Stimulated activated CD4-positive, alpha-beta T cell treated with anti-CD3 and anti-CD28 coated beads, Interleukin-12 subunit alpha, Interleukin-12 subunit beta, amount 100 ng/mL, for 4 hours (primary cell): ENCODE results near the gene EEF1AKMT3.
A peak's percentile ranks its signal among the peaks of the same experiment; 100 is the strongest.

Experiments used
- DNase-seq: peaks from one replicate; pipeline ENCODE4 v3.0.0-alpha.2; 2020

Gene EEF1AKMT3

DNA sequence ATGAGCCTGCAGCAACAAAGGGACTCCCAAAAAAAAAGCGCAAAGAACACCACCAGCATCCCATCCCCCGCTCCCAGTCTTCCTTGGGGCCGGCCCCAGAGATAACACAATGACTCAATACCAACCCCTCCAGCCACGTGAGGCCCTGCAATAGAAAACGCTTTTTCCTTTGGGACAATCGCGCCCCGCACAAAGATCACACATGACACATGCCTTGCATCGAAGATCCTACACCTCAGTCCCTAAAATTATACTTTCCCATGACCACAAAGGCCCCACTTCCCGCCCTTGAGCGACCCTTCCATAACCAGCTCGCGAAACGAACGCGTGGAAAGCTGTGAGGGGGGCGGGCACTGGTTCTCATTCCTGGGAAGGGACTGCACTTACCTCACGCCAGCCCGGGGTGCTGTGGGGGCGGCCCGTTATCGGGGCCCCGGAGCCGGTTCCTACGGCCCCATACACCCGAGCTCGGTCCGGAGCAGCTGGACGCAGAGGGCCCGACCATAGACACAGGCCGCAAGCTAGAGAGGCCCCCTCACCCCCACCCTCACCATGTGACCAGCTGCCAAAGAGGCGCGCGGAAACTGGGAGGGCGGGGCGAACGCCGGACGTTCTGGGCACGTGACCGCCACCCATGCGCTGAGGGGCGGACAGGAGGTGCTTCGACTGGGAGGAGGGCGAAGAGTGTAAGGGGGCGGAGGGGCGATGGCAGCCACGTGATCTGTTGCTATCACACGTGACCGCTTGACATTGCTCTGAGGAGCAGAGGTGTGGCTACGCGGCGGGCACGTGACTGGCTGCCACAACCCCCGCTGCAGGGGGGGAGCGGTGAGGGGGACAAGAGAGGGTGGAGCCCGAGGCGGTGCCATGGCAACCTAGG lies 20.4 kb upstream of the EEF1AKMT3 start, which contains the start of gene CDK4:
Gene CDK4, minus strand, starts transcription at position 523 of the 880 bp plus-strand sequence. CDS start 593 bp downstream, outside the sequence.
- DNase-seq, result peak; percentile 95

DNA sequence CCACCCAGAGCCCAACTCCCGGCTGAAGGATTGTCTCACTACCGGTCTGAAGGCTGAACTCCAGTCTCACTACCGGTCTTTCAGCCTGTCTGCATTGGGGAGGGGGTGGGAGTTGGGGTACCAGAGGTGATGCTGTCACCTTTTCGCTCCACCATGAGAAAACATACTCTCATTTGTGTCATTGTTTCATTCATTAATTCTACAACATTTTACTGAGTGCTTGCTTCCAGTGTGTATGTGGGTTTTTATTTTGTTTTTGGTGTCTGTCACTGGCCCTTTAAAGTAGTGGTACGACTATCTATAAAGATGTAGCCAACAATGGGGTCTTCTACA lies 19.8 kb upstream of the EEF1AKMT3 start:
- no peak for DNase-seq

DNA sequence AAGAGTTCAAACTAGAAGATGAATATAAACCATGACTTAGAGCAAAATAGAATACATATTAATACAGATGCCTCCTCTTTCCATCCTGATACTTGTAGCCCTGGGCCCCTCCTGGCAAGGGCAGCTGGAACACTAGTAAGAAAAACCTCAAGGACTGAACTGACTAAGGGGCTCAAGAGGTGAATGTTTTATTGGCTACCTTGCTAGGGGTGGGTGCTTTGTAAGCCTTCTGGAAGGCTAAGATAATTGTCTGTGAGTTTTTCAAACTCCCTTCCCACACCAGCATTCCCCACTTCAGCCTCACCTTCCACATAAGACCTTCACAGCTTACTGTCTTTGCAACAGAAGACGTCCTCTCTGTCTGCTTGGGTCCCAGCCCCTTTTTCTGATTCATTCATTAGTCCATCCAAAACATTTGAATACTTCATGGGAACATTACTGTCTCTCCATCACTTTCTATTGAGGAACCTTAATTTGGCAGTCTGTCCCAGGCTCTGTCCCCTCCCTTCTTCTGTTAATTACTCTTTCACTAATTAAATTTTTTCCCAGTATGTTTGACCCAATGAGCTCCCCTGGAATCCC lies 18.6 kb upstream of the EEF1AKMT3 start:
- no peak for DNase-seq

DNA sequence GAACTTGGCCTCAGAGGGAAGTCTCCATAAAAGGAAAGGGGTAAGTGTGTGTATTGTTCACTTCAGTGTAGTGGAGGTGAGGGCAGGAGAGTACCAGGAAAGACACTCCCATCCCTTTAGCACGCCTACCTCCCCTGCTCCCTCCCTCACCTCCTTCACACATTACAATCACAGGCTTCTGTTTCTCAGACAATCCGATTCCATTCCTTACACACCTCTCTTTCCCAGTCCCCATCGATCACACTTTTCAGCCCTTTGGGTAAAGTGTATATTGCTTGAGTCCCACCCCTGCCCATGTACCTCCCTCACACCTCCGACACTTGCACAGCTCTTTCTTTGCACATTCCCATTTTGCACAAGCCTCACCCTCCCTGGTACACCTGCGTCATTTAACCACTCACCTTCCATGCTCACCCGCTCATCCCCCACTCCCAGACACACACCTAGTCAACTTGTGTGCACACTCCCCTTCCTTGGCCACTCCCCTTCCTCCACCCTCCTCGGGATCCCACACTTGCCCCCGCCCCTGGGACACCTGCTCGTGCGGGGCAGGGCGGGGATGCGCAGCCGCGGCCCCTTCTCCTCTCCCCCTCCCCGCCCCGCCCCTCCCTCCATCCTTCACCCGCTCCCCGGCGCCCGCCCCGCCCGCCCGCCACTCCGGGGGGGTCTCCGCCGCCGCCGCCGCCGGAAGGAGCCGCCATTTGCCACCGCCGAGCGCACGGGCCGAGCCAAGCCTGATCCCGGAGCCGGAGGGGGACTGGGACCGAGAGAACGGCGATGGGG lies 17.8 kb upstream of the EEF1AKMT3 start, which contains the start of gene MARCHF9:
Gene MARCHF9, plus strand, starts transcription at position 693 of the 783 bp plus-strand sequence. CDS start 426 bp downstream, outside the sequence.
- peak; percentile 83 for DNase-seq

DNA sequence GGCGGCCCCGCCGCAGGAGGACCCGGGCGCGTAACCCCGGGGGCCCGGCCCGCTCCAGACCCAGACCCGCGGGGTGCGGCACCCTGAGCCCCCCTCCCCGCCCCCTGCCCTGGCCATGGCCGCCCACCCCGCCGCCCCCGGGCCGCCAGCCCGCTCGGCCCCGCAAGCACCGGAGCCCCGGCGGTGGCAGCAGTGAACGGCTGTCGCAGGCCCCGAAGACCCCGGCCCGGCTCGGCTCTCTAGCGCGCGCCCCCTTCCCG lies 17.3 kb upstream of the EEF1AKMT3 start:
- no peak for DNase-seq

DNA sequence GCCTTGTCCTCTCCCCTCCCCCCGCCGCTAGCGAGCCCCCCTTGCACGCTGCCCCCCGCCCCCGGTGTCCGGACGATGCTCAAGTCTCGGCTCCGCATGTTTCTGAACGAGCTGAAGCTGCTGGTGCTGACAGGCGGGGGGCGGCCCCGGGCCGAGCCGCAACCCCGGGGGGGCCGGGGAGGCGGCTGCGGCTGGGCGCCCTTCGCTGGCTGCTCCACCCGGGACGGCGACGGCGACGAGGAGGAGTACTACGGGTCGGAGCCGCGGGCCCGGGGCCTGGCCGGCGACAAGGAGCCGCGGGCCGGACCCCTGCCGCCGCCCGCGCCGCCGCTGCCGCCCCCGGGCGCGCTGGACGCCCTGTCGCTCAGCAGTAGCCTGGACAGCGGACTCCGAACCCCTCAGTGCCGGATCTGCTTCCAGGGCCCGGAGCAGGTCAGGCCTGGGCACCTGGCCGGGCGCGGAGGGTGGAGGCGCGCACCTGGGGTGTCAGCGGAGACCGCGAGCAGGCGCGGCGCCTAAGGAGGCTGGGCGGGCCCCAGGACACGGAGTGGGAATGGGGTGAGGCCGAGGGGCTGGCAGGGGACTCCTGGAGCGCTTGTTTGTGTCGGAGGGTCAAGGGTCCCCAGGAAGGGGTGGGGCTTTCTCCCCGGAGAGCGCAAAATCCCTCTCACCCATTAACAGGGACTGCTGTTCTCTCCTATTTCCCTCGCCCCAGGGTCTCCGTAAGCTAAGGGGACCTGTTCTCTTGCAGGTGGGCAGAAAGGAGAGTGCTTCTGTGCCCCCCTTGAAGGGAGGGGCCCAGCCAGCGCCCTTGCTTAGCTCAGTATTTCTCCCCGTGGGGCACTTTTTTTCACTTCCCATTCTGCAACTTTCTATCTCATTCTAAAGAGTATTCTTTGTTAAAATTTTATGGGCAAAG lies 16.7 kb upstream of the EEF1AKMT3 start:
- DNase-seq, result peak; percentile 35

DNA sequence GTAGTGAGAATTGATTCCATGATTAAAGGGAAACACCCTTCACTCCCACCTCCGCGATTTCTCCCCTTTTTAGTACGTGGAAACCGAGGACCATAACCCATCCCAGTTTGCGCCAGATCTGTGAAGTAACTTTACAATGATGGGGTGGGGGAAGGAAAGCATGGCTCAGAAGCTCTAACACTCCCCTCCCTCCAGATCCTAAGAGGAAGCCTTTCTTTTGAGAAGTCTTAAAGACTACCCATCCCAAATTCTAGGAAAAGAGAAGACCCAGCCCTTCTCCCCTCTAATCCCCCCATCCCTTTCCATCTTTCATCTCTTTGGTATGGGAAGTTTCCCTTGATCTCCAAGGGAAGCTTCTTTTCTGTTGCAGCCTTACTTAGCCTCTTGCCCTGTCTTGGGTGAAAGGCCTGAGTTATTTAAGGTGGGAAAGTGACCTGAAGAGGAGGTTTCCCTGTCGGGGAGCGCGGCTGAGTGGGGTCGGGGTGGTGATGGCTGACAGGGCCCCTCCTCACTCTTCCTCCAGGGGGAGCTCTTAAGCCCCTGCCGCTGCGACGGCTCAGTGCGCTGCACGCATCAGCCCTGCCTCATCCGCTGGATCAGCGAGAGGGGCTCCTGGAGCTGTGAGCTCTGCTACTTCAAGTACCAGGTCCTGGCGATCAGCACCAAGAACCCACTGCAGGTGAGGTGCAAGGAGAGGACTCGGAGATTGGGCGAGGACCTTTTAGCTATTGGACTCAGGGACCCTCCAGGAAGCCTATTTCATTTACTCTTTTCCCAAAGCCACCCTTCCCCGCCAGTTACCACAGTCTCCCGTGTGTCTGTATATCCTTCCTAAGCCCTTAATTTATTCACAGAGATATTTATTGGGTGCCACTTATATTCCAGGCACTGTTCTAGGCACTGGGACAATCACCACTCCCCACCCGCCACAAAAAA lies 15.7 kb upstream of the EEF1AKMT3 start:
- DNase-seq, result peak; percentile 68

DNA sequence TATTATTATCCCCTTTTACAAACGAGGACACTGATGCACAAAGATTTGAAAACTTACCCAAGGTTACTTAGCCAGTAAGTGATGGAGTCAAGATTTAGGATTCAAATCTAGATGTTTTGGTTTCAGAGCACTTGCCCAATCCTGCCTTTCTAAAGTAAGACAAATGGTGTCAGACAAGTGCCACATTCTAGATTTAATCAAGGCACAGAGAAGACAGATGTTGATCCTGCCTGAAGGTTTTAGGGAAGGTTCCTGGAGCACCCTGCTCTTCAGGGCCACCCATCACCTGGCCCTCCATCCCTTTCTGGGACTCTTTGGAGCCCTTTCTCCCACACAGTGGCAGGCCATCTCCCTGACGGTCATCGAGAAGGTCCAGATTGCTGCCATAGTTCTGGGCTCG lies 14.6 kb upstream of the EEF1AKMT3 start:
- no peak for DNase-seq

DNA sequence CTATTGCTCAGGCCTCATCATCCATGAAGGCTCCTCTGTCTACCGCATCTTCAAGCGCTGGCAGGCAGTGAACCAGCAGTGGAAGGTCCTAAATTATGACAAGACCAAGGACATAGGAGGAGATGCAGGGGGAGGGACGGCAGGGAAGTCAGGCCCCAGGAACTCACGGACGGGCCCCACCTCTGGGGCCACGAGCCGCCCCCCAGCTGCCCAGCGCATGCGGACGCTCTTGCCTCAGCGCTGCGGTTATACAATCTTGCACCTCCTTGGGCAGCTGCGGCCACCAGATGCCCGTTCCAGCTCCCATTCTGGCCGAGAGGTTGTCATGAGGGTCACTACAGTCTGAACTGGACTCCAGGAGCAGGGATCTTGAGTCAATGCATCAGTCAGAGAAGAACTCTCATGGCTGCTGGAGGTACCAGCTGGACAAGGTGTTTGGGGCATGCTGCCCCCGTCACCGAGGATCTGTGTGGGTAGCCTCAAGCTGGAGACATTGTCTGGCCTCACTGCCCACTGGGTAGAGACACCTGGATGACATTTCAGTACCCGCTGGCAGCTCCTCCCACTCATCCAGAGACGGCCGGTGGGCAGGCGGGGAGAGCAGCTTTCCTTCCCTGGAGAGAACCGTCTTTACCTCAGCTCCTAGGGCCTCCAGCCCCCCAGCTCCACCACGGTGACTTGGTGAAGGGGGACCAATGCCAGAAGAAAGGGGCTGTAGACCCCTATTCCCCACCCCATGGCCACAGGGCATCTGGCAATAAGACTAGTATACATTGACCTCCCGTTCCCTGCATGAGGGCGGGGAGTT lies 13.7 kb upstream of the EEF1AKMT3 start:
- no peak for DNase-seq

DNA sequence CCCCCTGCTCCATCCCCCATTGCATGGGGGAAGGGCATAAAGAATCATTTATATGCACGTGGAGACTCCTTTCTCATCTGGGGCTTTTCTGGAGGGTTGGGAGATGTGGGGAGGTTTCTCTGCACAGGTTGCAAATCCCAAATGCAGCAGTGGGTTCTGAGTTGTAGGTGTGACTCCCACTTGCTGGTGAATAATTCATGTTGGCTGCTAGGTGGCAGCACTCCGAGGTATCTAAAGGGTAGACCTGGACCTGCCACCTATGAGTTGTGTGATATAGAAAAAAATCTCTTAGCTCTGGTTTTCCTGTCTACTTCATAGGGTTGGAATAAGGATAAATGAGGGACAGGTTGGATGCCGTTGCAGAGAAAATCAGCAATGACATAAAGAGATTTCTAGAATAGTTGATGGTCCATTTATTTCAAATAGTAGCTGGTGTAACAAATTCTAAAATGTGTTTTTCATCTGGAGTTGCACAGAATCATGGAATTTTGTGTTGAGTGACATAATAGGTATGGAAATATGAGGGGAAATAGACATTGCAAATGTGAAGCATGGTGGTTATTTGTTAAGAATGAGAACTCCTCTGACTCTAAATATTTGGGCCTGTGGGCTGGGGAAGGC lies 12.9 kb upstream of the EEF1AKMT3 start:
- peak; percentile 36 for DNase-seq

DNA sequence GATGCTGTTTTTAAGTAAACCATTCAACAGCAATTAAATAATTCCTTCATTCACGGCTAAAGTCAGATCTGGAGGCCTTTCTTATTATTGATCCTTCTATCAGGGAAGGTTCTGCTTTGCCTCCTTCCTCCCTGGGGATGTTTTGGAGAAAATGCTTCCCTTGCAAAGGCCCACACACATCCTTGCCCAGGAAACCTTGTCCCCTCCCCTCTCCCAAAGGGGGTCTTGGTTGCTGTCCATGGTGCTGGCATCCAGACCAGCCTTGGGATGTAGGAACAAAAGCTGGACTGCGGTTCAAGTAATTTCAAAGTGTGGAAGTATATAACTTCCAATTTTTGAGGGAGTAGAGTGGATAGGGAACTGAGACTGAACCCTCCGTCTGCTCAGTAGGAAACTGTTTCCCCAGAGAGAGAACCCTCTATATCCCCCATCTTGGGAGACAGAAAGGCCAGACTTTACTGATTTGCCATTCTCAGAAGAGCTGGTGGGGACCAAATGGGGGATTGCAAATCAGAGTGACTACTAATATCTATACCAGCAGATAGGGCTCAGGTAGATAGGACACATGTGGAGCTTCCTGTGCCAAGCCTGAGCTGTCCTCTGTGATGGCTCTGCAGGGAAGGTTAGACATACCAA lies 11.9 kb upstream of the EEF1AKMT3 start:
- DNase-seq, result no peak

DNA sequence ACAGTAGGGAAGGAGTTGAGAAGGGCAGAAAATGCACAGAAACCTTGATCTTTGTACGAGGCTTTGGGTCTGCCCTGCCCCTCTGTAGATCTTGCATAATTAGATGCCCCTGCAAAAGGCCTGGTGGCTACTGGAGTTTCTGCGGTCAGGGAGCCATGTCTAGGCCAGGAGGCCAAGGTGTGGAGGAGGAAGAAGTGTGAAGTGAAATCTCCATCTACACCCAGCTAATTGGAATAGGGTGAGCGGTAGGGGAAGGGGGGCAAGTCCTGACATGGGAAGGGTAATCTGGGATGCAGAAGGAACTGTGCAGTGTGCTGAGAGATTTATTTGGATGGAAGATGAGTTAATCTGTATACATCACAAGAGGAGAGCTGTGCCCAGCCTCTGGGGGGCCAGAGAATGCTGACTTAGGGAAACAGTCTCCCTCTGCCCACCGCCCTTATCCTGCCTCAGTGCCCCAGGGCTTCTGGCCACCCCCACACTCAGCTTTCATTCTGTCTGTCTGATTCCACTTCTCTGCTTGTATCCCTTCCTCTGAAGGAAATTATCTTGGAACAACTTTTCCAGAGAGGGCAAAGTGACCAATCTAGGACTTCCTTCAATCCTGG lies 10.9 kb upstream of the EEF1AKMT3 start:
- DNase-seq, result no peak

DNA sequence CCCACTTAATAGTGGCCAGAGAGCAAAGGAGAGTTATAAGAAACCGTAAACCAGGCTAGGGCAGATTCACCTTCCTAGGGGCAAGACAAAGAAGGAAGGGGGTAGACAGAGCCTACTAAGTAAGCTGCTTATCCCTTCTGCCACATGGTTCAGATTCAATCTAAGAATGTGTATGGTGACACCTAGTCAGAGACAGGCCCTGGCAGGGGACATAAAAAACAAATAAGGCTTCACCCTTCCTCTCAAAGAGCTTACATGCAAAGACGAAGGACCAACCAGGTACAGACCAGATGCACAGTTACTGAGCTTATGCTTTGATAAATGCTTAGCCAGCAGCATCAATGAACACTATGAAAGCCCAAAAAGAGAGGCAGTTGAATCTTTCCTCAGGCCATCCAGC lies 10.0 kb upstream of the EEF1AKMT3 start:
- no peak for DNase-seq

DNA sequence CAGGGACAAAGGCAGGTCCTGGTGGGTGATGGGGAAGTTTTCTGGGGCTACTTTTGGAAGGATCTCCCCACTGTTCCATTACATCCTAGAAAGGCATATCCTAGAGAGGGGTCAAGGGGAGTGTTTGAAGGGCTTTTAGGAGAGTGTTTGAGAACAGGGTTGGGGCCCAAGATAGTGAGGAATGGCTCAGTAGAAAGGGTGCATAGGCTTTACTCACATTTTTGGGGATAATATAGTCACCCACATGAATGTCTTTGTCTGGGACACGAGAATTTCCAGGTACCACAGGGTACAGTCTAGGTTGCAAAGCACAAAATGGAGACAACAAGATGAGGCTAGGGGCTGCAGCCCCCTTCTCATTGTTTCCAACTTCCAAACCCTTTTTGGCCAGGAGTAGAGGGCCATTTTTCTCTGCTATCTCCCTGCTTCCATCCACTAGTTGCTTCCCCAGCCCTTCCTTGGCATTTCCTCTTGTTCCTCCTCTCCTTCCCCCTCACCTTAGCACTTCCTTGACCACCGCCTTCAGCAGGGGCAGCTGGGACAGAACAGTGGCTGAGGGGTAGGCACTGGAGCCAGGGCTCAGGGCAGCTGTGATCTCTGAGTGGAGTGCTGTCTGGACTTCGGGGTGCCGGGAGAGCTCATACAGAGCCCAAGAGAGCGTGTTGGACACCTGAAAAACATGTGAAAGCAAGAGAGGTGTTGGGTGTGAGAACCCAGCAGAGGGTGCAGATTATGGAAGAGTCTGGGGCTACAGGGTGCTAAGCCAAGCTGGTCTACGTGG lies 8.3 kb upstream of the EEF1AKMT3 start:
- DNase-seq, result no peak

DNA sequence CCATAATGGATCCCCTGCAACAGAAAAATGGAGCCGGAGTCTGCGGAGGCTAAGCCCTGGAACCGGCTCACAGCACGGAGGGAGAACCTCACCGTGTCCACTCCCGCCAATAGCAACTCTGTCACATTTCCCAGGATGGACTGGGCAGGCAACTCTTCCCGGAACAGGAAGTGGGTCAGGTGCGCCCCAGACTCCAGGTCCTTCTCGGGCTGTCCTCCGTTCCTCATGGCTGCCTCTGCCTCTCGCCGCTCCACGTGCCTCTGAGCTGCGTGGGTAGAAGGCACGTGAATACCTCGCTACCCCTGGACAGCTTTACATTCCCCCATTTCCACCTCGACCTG lies 7.8 kb upstream of the EEF1AKMT3 start:
- peak; percentile 34 for DNase-seq

DNA sequence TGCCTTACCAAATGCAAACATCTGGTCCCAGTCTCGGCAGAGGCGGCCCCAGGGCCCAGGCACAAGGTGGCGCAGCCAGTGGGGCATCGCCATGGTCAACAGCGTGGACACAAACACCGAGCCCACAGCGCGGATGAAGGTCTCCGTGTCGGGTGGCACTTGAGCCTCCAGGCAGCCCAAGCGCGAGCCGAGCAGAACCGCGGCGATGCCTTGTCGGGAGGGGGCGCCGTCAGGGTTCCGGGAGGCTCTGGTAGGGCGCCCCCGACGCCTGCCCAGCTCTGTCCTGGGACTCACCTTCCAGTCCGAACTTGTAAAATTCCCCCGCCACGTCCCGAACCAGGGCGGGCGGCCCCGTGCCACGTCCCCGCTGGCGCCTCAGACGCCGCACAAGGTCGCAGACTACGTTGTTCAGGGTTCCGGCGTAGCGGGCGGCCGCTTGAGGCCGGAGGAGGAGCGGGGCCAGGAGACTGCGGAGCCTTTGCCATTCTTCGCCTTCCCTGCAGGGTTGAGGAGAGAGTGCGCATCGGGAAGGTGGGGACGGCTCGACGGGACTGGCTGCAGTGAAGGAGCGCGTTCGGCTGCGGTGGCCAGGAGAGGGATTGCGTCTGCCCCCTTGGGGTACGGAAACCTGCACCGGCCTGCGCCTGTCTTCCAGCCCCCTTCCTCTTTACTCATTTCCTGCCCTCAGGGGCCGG lies 7.3 kb upstream of the EEF1AKMT3 start:
- peak; percentile 67 for DNase-seq

DNA sequence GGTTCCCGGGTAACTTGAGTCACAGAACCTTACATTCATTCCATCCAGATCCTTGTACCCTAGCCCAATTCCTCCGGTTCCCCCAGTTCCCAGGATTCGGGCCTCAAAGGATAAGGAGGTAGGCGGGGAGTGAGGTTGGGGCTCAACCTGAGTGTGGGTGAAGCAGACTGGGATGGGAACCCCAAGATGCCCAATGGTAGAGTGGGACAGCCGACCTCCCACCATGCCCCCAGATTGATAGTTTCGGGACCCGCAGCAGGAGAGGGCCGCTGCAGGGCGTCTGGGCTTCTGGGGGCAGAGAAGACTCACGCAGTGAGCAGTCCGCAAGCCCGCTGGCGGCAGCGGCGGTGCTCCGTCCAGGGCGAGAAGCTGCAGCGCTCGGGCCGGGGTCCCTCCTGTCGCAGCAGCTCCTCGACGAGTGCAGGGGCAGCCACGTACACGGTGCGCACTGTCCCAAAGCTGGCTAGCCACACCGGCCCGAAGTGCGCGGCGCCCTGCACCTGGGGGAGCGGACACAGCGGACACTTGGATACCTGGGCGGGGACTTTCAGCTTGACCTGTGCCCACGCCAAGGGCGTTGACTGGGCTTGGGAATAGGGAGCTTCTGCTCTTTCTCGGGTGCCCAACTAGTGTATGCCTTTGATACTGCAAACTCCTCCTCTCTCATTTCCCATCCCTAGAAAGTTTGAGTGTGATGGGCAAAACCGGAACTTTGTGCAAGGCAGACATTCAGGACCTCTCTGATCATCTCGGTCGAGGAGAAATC lies 6.5 kb upstream of the EEF1AKMT3 start:
- DNase-seq, result no peak
